Measurements from ENCODE around the gene ZNF33A.

GRCh38 chr10:38038932-38039245 lies 28.4 kb downstream of the ZNF33A start:
- TF ChIP-seq GABPA (IDR thresholded peaks at IDR 0.05; ENCODE audit: low read depth), result no peak
- TF ChIP-seq CTCF (IDR thresholded peaks at IDR 0.05; ENCODE audit: insufficient read depth, low read length), result no peak
